ENCODE data around the gene ITGA2B.

- TF ChIP-seq POLR2A (IDR thresholded peaks at IDR 0.05) = no peak
- no peak for TF ChIP-seq EP300 (IDR thresholded peaks at IDR 0.05)
- no peak for TF ChIP-seq CTCF (IDR thresholded peaks at IDR 0.05)
- no peak for TF ChIP-seq POLR2AphosphoS5 (IDR thresholded peaks at IDR 0.05)
These were observed 9.6 kb downstream of the ITGA2B start for GRCh38 chr17:44379887-44380286.

Data from stomach (tissue), 4 donors.